GM12878 (cell line): ENCODE results near the gene CA10. TPM values are rescaled to one million over a fixed set of nuclear protein-coding genes. Genes with fewer than 3 reads are reported as not detected.

Source experiments
- ATAC-seq: fragments of 200-7000 bp; cut with Tn5 transposase; 3 replicates; pipeline ENCODE4 v1.9.1; 2020; ENCODE audit warnings: mild to moderate bottlenecking, moderate library complexity
- BruUV-seq: library from RNA; stranded (reverse); fragments of 400-500 nt; replicated peaks from 2 replicates; lab custom pipeline; 2021; lab: Mats Ljungman, UMichigan
- CTCF ChIA-PET: fragments of 300-600 bp; sonication (Branson Sonifier 250); formaldehyde crosslinking; extraction: SDS; loops from one replicate; lab custom pipeline; 2021; ENCODE audit warnings: inconsistent platforms; lab: Yijun Ruan, JAX
- POLR2A ChIA-PET: fragments of 350-600 bp; formaldehyde crosslinking; extraction: SDS; loops from one replicate; lab custom pipeline; 2021; ENCODE audit warnings: inconsistent platforms; lab: Charles Lee
- RAD21 ChIA-PET: fragments of 300-600 bp; sonication (Branson Sonifier 250); formaldehyde crosslinking; loops from one replicate; lab custom pipeline; 2023; ENCODE audit warnings: antibody characterized with exemption; ENCODE audit not compliant: unreplicated experiment; lab: Charles Lee
- SMC1A ChIA-PET: fragments of 300-600 bp; sonication (Branson Sonifier 250); formaldehyde crosslinking; loops from one replicate; lab custom pipeline; 2023; ENCODE audit not compliant: unreplicated experiment, uncharacterized antibody; lab: Charles Lee
- DNase-seq: peaks from one replicate; pipeline ENCODE4 v3.0.0-alpha.2; 2011; ENCODE audit warnings: low read depth, low spot score
- FAIRE-seq: peaks from 3 replicates; lab custom pipeline; 2011; peaks lifted over from hg19 to GRCh38; lab: Jason Lieb, UNC
- H2AFZ ChIP-seq: 2 replicates; pipeline ENCODE4 v1.6.0; 2011; ENCODE audit warnings: low read depth, low read length, control low read depth; ENCODE audit not compliant: control insufficient read depth
- H3K27ac ChIP-seq: 2 replicates; pipeline ENCODE4 v1.5.1; 2011; ENCODE audit warnings: control low read depth; ENCODE audit not compliant: control insufficient read depth, insufficient read depth
- H3K27me3 ChIP-seq, 2 experiments: replicated peaks in 1 of 2; 2 replicates each; pipeline versions ENCODE4 v1.6.0 to v1.6.1; 2011; ENCODE audit warnings: low read length in 1 of 2; ENCODE audit not compliant: control insufficient read depth in 2 of 2, insufficient read depth in 2 of 2
- H3K36me3 ChIP-seq, 2 experiments: 2 replicates each; pipeline ENCODE4 v1.5.1; 2011; ENCODE audit warnings: low read length in 1 of 2; ENCODE audit not compliant: control insufficient read depth in 2 of 2, insufficient read depth in 2 of 2
- H3K4me1 ChIP-seq: 2 replicates; pipeline ENCODE4 v1.6.1; 2011; ENCODE audit warnings: mild to moderate bottlenecking, low read length, moderate library complexity, mixed read lengths; ENCODE audit not compliant: control insufficient read depth, insufficient read depth
- H3K4me2 ChIP-seq: 2 replicates; pipeline ENCODE4 v1.6.0; 2011; ENCODE audit warnings: control low read depth; ENCODE audit not compliant: control insufficient read depth, insufficient read depth
- H3K4me3 ChIP-seq: fragments of 200-600 bp; sonication (generic); 2 replicates; pipeline ENCODE4 v1.5.1; 2016
- H3K79me2 ChIP-seq: 2 replicates; pipeline ENCODE4 v1.6.0; 2011; ENCODE audit warnings: low read length; ENCODE audit not compliant: control insufficient read depth, insufficient read depth
- H3K9ac ChIP-seq: 2 replicates; pipeline ENCODE4 v1.8.0; 2011; ENCODE audit warnings: low read length, control low read depth, mixed read lengths; ENCODE audit not compliant: control insufficient read depth, insufficient read depth
- H3K9me3 ChIP-seq: replicated peaks from 3 replicates; pipeline ENCODE4 v1.5.1; 2011; ENCODE audit warnings: mild to moderate bottlenecking, low read length; ENCODE audit not compliant: control insufficient read depth, insufficient read depth
- H4K20me1 ChIP-seq: 2 replicates; pipeline ENCODE4 v1.6.0; 2011; ENCODE audit not compliant: control insufficient read depth, insufficient read depth
- ASH2L ChIP-seq: fragments of 300-600, 200-600 bp; sonication (generic); IDR thresholded peaks from 2 replicates; pipeline ENCODE4 v1.6.1; 2017; ENCODE audit warnings: low read depth, mild to moderate bottlenecking, borderline replicate concordance
- BCL11A ChIP-seq: IDR thresholded peaks from 2 replicates; pipeline ENCODE4 v1.6.1; 2011; ENCODE audit warnings: low read depth, low read length
- BHLHE40 ChIP-seq, 2 experiments: fragments of 450-650 bp in 1 of 2; IDR thresholded peaks; 2 replicates each; pipeline ENCODE4 v1.6.1; 2011 to 2017; ENCODE audit warnings: low read depth in 2 of 2, borderline replicate concordance in 1 of 2, improper control_type of control experiment in 1 of 2, low read length in 1 of 2, mild to moderate bottlenecking in 1 of 2
- CREM ChIP-seq: IDR thresholded peaks from 2 replicates; pipeline ENCODE4 v1.6.1; 2014; ENCODE audit warnings: antibody characterized with exemption, low read depth
- ETV6 ChIP-seq, 2 experiments: fragments of 450-650 bp in 1 of 2; IDR thresholded peaks in 1 of 2; conservative IDR thresholded peaks in 1 of 2; 2 replicates each; pipeline ENCODE4 v1.6.1; 2014; ENCODE audit warnings: antibody characterized with exemption in 1 of 2, borderline replicate concordance in 1 of 2, low read depth in 1 of 2, mild to moderate bottlenecking in 1 of 2, moderate library complexity in 1 of 2
- GATAD2B ChIP-seq: fragments of 450-650 bp; conservative IDR thresholded peaks from 2 replicates; pipeline ENCODE4 v1.6.1; 2017; ENCODE audit warnings: low read depth, mild to moderate bottlenecking, moderate library complexity
- IRF4 ChIP-seq: IDR thresholded peaks from 2 replicates; pipeline ENCODE4 v1.6.1; 2011; ENCODE audit warnings: low read depth, low read length
- LARP7 ChIP-seq: fragments of 450-650 bp; IDR thresholded peaks from 2 replicates; pipeline ENCODE4 v1.6.1; 2017; ENCODE audit warnings: mild to moderate bottlenecking
- MEF2B ChIP-seq: fragments of 450-650 bp; IDR thresholded peaks from 2 replicates; pipeline ENCODE4 v1.6.1; 2018; ENCODE audit warnings: mild to moderate bottlenecking, moderate library complexity; ENCODE audit not compliant: partially characterized antibody, poor library complexity, severe bottlenecking
- NFYA ChIP-seq: IDR thresholded peaks from 2 replicates; pipeline ENCODE4 v1.6.1; 2011; ENCODE audit warnings: low read depth, mild to moderate bottlenecking, low read length, improper control_type of control experiment, borderline replicate concordance
- NKRF ChIP-seq: fragments of 450-650 bp; conservative IDR thresholded peaks from 2 replicates; pipeline ENCODE4 v1.6.1; 2017; ENCODE audit warnings: mild to moderate bottlenecking, moderate library complexity
- PBX3 ChIP-seq: IDR thresholded peaks from 2 replicates; pipeline ENCODE4 v1.6.1; 2011; ENCODE audit warnings: mild to moderate bottlenecking, low read depth, low read length, moderate library complexity; ENCODE audit not compliant: insufficient replicate concordance
- RAD51 ChIP-seq: fragments of 450-650 bp; IDR thresholded peaks from 2 replicates; pipeline ENCODE4 v1.6.1; 2016; ENCODE audit warnings: moderate library complexity, mild to moderate bottlenecking, inconsistent platforms
- RBBP5 ChIP-seq: fragments of 200-600 bp; sonication (generic); conservative IDR thresholded peaks from 2 replicates; pipeline ENCODE4 v1.6.1; 2016
- SIN3A ChIP-seq: IDR thresholded peaks from 2 replicates; pipeline ENCODE4 v1.6.1; 2012; ENCODE audit warnings: low read depth, low read length, improper control_type of control experiment
- SKIL ChIP-seq: fragments of 450-650 bp; IDR thresholded peaks from 2 replicates; pipeline ENCODE4 v1.6.1; 2017; ENCODE audit warnings: mild to moderate bottlenecking, low read depth, inconsistent platforms; ENCODE audit not compliant: poor library complexity, severe bottlenecking
- TCF3 ChIP-seq: IDR thresholded peaks from 2 replicates; pipeline ENCODE4 v1.6.1; 2012; ENCODE audit warnings: low read depth, mild to moderate bottlenecking, low read length, borderline replicate concordance; ENCODE audit not compliant: insufficient read depth
- USF1 ChIP-seq: IDR thresholded peaks from 2 replicates; pipeline ENCODE4 v1.6.1; 2011; ENCODE audit warnings: borderline replicate concordance, low read depth, mild to moderate bottlenecking, moderate library complexity, mixed read lengths, low read length; ENCODE audit not compliant: insufficient read depth; ENCODE audit errors: extremely low read length
- WGBS: methylation state at CpG from one replicate; pipeline ENCODE4 v1.1.6; 2016; ENCODE audit warnings: low lambda C conversion rate; ENCODE audit not compliant: insufficient replicate concordance, insufficient coverage; ENCODE audit errors: missing lambda C conversion rate; 5-methylcytosine and 5-hydroxymethylcytosine counted together
- in situ Hi-C: fragments of 300-500 bp; cut with MboI; formaldehyde crosslinking; loops from 9 replicates; pipeline ENCODE4 v1.14.3; 2018; ENCODE audit warnings: mixed read lengths
- intact Hi-C: fragments of 100-400 bp; cut with micrococcal nuclease; formaldehyde crosslinking; loops from one replicate; pipeline ENCODE4 v1.14.2; 2022; ENCODE audit not compliant: unreplicated experiment
- polyA plus RNA-seq, 11 experiments: library from polyadenylated mRNA; depleted of rRNA in 4 of 11; unstranded in 6 of 11; stranded (reverse) in 5 of 11; fragments of >200 nt; fragmentation: Nextera tagmentation in 4 of 11; fragmentation: Illumina TruSeq in 1 of 11; extraction: Ambion mirVana in 4 of 11; extraction: Trizol in 1 of 11; gene quantifications; 1 replicate in 1 of 11; 2 replicates in 10 of 11; pipeline versions ENCODE4 v1.2.1 to v1.2.3, GENCODE V29; 2011 to 2016; ENCODE audit warnings: inconsistent platforms in 2 of 11, missing spikeins in 2 of 11, low read depth in 1 of 11
- total RNA-seq, 4 experiments: library from RNA; depleted of rRNA in 3 of 4; stranded (reverse); fragments of >200 nt in 3 of 4; fragmentation: Illumina TruSeq in 1 of 4; extraction: Trizol in 1 of 4; gene quantifications; 2 replicates each; pipeline versions ENCODE4 v1.2.1 to v1.2.3, GENCODE V29; 2013 to 2021

Gene CA10
- total and polyA plus RNA-seq, 10 of the 15 experiments (the other 5 are each of a cell fraction or from before 2014, with no cell fraction given) = not detected

- Histone ChIP-seq H3K9ac (no peak overlapping the region), H3K79me2 (no peaks in the 10 kb centered on the region), H3K27ac (no peak overlapping the region), H3K4me1 (no peaks in the 10 kb centered on the region), H2AFZ (no peak overlapping the region), H3K27me3 (no peaks in the 10 kb centered on the region), H3K36me3 (no peaks in the 10 kb centered on the region), H4K20me1 (no peaks in the 10 kb centered on the region), H3K9me3 (no peaks in the 10 kb centered on the region), H3K4me2 (no peak overlapping the region), H3K4me3 (no peak overlapping the region)
- ChIA-PET SMC1A (no interaction called here), POLR2A (no interaction called here), RAD21 (no interaction called here), CTCF (interaction anchor here (0.6 kb wide), 1 partner anchor 30 kb away, joined by 3 read pairs; no protein-coding TSS in a partner anchor)
- in situ Hi-C loops (no loop called here), intact Hi-C loops (no loop called here)
- WGBS = 0% methylated on average over 1 of the region's 1 CpG
- DNase-seq (no peak), ATAC-seq (no peak), FAIRE-seq (no peak)
- TF ChIP-seq LARP7 (no peak), BHLHE40 (IDR thresholded peaks at IDR 0.05; ENCODE audit: borderline replicate concordance in 1 of 2, low read depth in 2 of 2, low read length in 1 of 2) (no peak), GATAD2B (no peak), USF1 (no peak), NKRF (no peak), SIN3A (no peak), BCL11A (no peak), IRF4 (no peak), PBX3 (no peak), MEF2B (no peak), RAD51 (no peak), NFYA (no peak), RBBP5 (no peak), CREM (no peak), ETV6 (conservative IDR thresholded peaks at IDR 0.05 in 1 of 2, IDR thresholded peaks at IDR 0.05 in 1 of 2; ENCODE audit: borderline replicate concordance in 1 of 2, low read depth in 1 of 2) (no peak), TCF3 (no peak), SKIL (no peak), ASH2L (no peak)
- no TSS peak for BruUV-seq
These were observed 15.0 kb downstream of the CA10 start for GRCh38 chr17:52143542-52143941.
